Glutamatergic neuron (in vitro differentiated cells): ENCODE data around the gene ALDH1A2. TPM values are rescaled to one million over a fixed set of nuclear protein-coding genes. Genes with fewer than 3 reads are reported as not detected.

ENCODE experiments used
- DNase-seq: peaks from one replicate; pipeline ENCODE4 v3.0.0; 2022
- H3K27ac Mint-ChIP-seq: one replicate; pipeline ENCODE4 v1.8.0; 2020; ENCODE audit warnings: mild to moderate bottlenecking, mixed read lengths, inconsistent platforms; ENCODE audit not compliant: unreplicated experiment
- H3K27me3 Mint-ChIP-seq: one replicate; pipeline ENCODE4 v1.8.0; 2020; ENCODE audit warnings: mild to moderate bottlenecking, moderate library complexity, mixed read lengths, inconsistent platforms; ENCODE audit not compliant: unreplicated experiment
- H3K36me3 Mint-ChIP-seq: one replicate; pipeline ENCODE4 v1.8.0; 2020; ENCODE audit warnings: mild to moderate bottlenecking, mixed read lengths, inconsistent platforms; ENCODE audit not compliant: unreplicated experiment
- H3K4me1 Mint-ChIP-seq: one replicate; pipeline ENCODE4 v1.8.0; 2020; ENCODE audit warnings: mild to moderate bottlenecking, low read depth, mixed read lengths, inconsistent platforms; ENCODE audit not compliant: unreplicated experiment
- H3K4me3 Mint-ChIP-seq: one replicate; pipeline ENCODE4 v1.8.0; 2020; ENCODE audit warnings: mild to moderate bottlenecking, mixed read lengths, inconsistent platforms; ENCODE audit not compliant: unreplicated experiment
- H3K9me3 Mint-ChIP-seq: one replicate; pipeline ENCODE4 v1.8.0; 2020; ENCODE audit warnings: mild to moderate bottlenecking, moderate library complexity, mixed read lengths, inconsistent platforms; ENCODE audit not compliant: unreplicated experiment
- total RNA-seq: library from RNA; stranded (reverse); fragmentation: NEBNext Ultra II Directional; extraction: Animal tissue kit (Norgen Biotek cat#: 25700); gene quantifications from one replicate; pipeline ENCODE4 v1.2.1, GENCODE V29; 2021; ENCODE audit not compliant: unreplicated experiment
- TF ChIP-seq, protein P1 (sequence below): fragments of 200-600 bp; sonication (generic); IDR thresholded peaks from one replicate; pipeline ENCODE4 v1.5.0; 2021; ENCODE audit not compliant: partially characterized antibody, unreplicated experiment

ALDH1A2 gene
- total RNA-seq, 1 donor from 2014 or later: not detected

DNA sequence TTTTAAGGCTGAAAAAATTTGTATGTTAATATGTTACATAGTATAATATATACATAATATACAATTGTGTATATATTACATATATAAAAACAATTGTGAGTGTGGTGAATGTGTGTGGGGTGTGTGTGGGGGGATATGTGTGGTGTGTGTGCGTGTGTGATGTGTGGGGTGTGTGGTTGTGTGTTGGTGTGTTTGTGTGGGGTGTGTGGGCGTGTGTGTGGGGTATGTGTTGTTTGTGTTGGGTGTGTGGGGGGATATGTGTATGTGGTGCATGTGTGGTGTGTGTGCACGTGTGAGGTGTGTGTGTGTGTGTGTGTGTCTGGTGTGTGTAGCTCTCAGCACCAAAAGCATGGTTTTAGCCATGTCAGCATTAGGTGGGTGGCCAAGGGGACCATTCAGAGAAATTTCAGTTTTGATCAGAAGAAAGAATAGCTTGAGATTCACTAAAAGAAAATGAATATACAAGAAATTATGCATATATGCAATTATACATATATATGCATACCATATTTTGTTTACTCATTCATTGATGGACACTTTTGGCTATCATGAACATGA lies 118.9 kb downstream of the ALDH1A2 start:
- no peaks in the 10 kb centered on the region for H3K4me1 Mint-ChIP-seq
- H3K27ac Mint-ChIP-seq: no peak overlapping the region
- DNase-seq: no peak
- H3K4me3 Mint-ChIP-seq: no peak overlapping the region
- no peaks in the 10 kb centered on the region for H3K36me3 Mint-ChIP-seq
- TF ChIP-seq, protein P1, sequence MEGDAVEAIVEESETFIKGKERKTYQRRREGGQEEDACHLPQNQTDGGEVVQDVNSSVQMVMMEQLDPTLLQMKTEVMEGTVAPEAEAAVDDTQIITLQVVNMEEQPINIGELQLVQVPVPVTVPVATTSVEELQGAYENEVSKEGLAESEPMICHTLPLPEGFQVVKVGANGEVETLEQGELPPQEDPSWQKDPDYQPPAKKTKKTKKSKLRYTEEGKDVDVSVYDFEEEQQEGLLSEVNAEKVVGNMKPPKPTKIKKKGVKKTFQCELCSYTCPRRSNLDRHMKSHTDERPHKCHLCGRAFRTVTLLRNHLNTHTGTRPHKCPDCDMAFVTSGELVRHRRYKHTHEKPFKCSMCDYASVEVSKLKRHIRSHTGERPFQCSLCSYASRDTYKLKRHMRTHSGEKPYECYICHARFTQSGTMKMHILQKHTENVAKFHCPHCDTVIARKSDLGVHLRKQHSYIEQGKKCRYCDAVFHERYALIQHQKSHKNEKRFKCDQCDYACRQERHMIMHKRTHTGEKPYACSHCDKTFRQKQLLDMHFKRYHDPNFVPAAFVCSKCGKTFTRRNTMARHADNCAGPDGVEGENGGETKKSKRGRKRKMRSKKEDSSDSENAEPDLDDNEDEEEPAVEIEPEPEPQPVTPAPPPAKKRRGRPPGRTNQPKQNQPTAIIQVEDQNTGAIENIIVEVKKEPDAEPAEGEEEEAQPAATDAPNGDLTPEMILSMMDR: no peak
- H3K27me3 Mint-ChIP-seq: peaks cover 7% of the 10 kb centered on the region
- H3K9me3 Mint-ChIP-seq: no peaks in the 10 kb centered on the region

DNA sequence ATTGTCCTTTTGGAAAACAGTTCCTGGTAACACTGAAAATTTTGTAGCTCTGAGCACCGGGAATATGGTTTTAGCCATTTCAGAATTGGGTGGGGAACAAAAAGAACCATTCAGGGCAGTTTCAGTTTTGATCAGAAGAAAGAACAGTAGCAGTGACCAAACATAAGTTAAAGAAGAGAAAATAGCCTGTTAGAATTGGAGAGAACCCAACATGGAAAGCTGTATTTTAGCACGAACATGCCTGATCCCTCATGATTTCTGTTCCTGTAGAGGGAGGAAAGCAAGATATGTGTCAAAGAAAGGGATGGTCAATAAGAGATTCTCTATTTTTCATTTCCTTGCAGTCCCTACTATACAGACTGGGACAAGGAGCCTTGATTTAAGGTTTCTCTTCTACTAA lies 119.9 kb downstream of the ALDH1A2 start:
- Mint-ChIP-seq H3K4me1 (no peaks in the 10 kb centered on the region), H3K4me3 (no peak overlapping the region), H3K27me3 (peaks cover 7% of the 10 kb centered on the region), H3K36me3 (no peaks in the 10 kb centered on the region), H3K27ac (no peak overlapping the region), H3K9me3 (no peaks in the 10 kb centered on the region)
- TF ChIP-seq, protein P1: no peak
- DNase-seq: no peak

DNA sequence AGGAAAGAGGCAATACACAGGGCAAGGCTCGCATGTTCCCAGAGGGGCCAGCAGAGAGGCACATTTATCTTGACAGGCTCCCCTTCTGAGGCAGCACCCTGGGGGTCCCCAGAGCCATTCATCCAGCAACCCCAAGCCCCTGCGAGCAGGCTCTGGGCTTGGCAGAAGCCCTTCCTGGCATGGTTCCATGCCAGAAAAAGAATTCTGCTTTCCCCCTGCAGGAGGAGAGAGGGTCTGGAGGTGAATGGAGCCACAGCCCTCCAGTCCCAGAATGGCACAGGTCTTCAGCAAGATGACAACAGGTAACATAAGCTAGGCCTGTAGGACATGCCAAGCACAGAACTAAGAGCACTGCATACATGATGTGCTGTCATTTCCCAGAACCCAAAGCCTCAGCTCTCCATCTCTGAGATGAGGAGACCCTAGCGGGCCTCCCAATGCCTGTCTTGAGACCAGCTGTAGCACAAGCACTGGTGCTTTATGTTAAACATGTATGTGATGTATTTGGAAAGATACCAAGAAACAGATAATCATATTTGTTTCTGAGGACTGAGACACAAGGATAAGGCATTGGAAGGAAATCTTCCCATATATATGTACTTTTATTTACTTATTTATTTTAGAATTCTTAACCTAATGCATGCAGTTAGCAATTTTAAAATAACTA lies 121.6 kb downstream of the ALDH1A2 start:
- Mint-ChIP-seq H3K4me3 (no peak overlapping the region), H3K27me3 (peaks cover 3% of the 10 kb centered on the region), H3K27ac (no peak overlapping the region), H3K9me3 (no peaks in the 10 kb centered on the region), H3K36me3 (no peaks in the 10 kb centered on the region), H3K4me1 (no peaks in the 10 kb centered on the region)
- no peak for DNase-seq
- TF ChIP-seq, protein P1: no peak

DNA sequence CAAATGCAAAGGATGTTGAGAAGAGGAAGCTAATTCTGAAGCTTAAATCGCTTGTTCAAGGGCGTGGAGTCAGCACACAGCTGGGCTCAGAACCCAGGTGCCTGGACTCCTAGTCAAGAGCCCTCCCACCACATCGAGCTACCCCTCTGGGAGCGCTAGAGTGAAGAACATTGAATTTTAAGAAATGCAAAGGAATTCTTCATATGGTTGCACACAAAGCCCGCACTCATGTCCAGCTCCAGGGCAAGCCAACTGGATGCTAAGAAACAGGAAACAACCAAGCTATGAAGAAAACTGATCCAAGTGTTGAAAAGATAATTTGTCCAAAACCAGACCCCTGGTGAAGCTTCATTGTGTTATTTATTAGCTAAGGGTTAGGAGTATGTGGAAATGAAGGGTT lies 122.3 kb downstream of the ALDH1A2 start:
- Mint-ChIP-seq H3K4me3 (no peak overlapping the region), H3K27ac (no peak overlapping the region), H3K36me3 (no peaks in the 10 kb centered on the region), H3K4me1 (no peaks in the 10 kb centered on the region), H3K27me3 (peaks cover 3% of the 10 kb centered on the region), H3K9me3 (no peaks in the 10 kb centered on the region)
- TF ChIP-seq, protein P1: no peak
- DNase-seq: no peak

DNA sequence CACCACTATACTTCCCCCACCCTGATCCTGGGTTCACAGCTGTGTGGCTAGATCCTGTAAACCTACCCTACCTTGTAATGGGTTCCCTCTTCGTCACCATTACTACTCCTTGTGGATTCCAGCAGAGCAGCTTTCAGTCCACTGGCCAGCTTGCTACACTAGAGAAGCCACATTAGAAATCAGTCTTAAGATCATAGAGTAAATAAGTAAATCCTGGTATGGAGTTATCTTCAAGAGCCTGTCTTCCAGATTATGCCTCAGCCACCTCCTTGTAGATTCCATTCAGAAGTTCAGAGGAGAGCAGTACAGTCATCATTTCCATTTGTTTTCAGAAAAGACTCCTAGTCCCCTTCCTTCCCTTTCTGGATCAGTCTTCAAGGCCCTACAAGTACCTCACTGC lies 123.7 kb downstream of the ALDH1A2 start:
- H3K27me3 Mint-ChIP-seq: peaks cover 3% of the 10 kb centered on the region
- no peak overlapping the region for H3K27ac Mint-ChIP-seq
- no peak for DNase-seq
- TF ChIP-seq, protein P1: no peak
- peaks cover 5% of the 10 kb centered on the region for H3K36me3 Mint-ChIP-seq
- H3K4me3 Mint-ChIP-seq: no peak overlapping the region
- no peaks in the 10 kb centered on the region for H3K4me1 Mint-ChIP-seq
- H3K9me3 Mint-ChIP-seq: no peaks in the 10 kb centered on the region
